T follicular helper cell (primary cell): ENCODE results near the gene IMP4.
"Not testable (repeated sequence)": the region's sequence is repeated elsewhere in the genome, so short reads cannot be mapped to it uniquely, and the experiment has no call there.

Experiments
- DNase-seq: peaks from one replicate; pipeline ENCODE4 v3.0.0-alpha.2; 2020; ENCODE audit warnings: low read depth
- total RNA-seq, 2 experiments: gene quantifications; one replicate each; lab custom pipeline; 2026; lab: John Stamatoyannopoulos, UW

IMP4 gene, protein sequence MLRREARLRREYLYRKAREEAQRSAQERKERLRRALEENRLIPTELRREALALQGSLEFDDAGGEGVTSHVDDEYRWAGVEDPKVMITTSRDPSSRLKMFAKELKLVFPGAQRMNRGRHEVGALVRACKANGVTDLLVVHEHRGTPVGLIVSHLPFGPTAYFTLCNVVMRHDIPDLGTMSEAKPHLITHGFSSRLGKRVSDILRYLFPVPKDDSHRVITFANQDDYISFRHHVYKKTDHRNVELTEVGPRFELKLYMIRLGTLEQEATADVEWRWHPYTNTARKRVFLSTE
- total RNA-seq: 82.4 to 192 reads per million in 2 experiments

- peak; percentile 95 for DNase-seq
Observed at GRCh38 chr2:130342533-130343275, at the start of gene IMP4. Gene IMP4, plus strand, starts transcription at chr2:130342897. Its CDS starts 36 bp downstream, at chr2:130342933.

DNA sequence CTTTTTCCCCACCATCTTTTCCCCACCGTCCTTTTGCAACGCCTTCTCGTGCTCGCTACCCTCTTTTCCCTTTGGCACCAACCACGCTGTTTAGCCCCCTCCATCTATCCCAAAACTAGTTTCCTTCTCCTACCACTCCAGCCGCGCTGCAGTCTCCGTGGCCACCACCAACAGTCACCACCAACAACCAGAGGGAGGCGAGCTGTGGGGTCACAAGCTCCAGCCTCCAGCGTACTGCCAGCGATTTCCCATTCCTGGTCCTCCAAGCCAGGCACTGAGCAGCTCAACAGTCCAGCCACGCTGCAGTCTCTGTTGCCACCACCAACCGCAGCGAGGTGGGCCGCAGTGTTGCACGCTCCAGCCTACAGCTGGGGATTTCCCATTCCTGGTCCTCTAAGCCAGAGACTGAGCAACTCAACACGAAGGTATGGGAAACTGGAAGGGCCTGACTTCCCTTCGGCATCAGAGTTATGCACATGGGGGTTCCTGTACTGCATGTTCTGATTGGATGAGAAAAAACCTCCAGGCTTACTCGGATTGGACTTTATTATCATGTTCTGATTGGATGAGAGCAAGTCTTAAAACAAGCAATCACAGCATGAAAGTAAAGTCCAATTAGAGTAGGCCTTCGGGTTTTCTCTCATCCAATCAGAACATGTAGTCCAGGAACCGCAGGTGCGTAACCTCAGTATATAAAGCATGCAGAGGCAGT lies 42.3 kb upstream of the IMP4 start:
- no peak for DNase-seq

- no peak for DNase-seq
Observed at GRCh38 chr2:130300970-130301348, 41.7 kb upstream of the IMP4 start.

GRCh38 chr2:130302164-130302886 lies 40.4 kb upstream of the IMP4 start:
- no peak for DNase-seq

DNA sequence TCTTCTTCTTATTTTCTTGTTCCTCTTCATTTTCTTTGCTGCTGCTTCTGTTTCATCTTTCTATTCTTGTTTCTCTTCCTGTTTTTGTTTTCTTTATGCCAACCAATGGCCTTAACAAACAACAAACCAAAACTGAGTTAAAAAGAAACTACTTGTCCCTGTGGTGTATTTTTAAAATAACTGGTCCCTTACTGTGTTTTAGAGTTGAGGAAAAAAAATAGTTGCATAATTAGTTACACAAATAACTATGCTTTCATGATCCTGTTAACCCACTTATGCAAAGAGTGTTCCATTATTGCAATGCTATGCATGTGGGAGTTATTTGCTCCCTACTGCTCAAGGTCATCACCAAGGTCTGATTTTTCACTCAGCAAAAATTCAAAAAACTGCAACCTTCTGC lies 39.5 kb upstream of the IMP4 start:
- DNase-seq: no peak

- no peak for DNase-seq
Observed at GRCh38 chr2:130304726-130305125, 38.0 kb upstream of the IMP4 start.

- DNase-seq: no peak
Observed at GRCh38 chr2:130307850-130308249, 34.8 kb upstream of the IMP4 start.

DNA sequence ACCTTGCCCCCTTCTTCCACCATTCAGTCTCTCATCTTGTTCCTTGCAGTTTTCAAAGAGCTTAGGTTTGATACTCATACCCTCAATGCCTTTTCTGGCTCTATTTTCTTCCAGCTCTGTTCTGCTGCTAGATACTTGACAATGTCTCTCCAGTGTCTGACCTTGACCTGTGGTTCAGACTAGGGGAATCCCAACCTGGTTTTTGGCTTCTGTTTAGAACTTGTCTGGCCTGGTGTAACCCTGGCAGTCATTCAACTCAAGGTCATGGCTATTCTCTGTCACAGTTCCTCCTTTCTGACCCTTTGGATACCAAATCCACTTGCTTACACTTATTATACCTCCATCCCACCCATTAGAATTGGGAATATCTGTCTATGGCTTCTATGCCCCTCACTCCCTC lies 31.8 kb upstream of the IMP4 start:
- DNase-seq: no peak

- DNase-seq: no peak
Observed at GRCh38 chr2:130313812-130314334, 28.8 kb upstream of the IMP4 start.

DNA sequence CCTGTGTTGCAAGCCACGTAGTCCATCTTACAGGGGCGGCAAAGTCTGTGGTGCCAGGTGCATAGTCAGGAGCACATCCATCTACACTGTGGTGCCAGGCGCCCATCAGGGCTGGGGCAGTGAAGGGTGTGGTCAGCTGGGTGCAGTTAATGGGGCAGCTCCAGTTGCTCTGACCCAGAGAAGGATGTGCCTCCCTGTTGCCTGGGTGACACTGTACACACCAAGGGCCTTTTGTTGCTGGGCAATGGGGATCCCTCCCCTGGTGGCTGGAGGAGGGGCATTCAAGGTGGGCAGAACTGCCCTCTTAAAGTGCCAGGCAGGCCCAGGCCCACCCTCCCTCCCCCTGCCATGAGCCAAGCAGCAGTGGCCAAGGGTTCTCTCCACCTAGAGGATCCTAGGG lies 28.3 kb upstream of the IMP4 start:
- no peak for DNase-seq

- no peak for DNase-seq
Observed at GRCh38 chr2:130316596-130316995, 26.1 kb upstream of the IMP4 start.

- DNase-seq: no peak
Observed at GRCh38 chr2:130318906-130319305, 23.8 kb upstream of the IMP4 start.

GRCh38 chr2:130319536-130319935 lies 23.2 kb upstream of the IMP4 start:
- no peak for DNase-seq

DNA sequence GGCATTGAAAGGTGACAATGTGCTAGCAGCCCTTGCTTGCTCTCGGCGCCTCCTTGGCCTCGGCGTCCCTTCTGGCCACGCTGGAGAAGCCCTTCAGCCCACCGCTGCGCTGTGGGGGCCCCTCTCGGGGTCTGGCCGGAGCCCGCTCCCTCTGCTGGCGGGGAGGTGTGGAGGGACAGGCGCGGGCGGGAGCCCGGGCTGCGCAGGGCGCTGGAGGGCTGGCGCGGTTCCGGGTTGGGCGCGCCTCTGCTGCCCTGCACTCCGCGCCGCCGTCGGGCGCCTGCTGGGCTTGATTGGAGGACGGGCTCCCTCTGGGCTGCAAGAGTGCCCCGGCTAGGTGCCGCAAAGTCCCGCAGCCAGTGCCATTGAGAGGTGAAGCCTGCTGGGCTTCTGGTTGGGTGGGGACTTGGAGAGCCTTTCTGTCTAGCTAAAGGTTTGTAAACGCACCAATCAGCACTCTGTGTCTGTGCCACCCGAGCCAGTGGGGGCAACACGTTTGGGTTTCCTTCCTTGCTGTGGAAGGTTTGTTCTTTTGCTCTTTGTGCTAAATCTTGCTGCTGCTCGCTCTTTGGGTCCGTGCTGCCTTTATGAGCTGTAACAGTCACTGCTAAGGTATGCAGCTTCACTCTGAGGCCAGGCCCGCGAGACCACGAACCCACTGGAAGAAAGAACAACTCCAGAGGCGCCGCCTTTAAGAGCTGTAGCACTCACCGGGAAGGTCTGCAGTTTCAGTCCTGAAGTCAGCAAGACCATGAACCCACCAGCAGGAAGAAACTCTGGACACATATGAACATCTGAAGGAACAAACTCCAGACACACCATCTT lies 14.8 kb upstream of the IMP4 start:
- no peak for DNase-seq

DNA sequence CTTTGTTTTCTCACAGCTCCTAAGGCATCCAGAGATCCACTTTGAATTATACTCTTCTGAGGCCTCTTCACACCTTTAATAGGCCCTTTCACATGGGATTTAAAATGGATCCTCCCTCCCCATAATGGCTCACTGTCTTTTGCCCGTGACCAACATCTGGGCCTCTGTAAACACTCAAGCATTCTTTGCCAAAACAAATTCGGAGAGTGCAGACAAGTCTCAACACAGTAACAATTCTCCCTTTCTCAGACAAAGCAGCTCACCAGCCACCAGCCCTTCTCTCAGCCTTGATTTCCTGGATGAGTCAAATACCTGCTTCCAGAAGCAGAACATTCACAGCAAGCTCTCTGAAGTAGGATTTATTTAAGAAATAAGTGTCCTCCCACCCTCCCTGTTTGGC lies 14.0 kb upstream of the IMP4 start:
- DNase-seq: no peak

DNA sequence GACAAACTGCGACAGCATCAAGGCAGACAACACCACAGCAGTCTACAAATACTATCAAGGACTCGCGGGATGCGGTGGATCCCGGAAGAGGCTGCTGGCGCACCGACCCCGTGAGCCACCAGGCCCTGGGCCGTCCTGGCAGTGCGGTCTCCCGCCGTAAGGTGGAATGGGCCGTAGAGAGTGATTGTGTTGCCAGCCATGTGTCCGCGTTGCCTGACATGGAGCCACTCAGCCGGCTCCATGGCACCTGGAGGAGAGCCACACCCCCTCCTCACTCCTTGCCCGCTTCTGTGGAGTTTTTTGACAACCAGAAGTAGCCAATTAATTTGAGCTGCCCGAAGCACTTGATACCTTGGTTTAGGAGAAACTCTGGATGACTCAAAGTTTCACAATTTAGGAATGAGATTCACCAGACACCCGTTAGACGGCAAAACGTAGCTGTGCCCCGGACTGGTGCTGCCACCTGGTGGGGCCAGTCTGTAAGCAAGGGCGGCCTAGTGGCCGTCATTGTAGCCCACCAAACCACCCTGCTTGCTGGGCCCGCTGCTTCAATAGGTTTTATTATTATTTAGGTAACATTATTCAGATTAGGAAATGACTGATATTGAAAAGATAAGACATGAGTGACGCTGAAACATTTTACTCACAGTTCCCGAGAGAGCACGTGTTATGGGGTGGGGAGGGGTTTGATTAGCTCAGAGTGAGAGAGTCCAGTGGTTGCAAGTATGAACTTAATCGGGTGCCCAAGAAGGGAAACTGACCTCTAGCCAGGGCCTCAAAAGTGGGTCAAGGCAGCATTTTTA lies 10.2 kb upstream of the IMP4 start:
- DNase-seq: peak; percentile 46

GRCh38 chr2:130333253-130333652 lies 9.4 kb upstream of the IMP4 start:
- DNase-seq: not testable (repeated sequence)

- no peak for DNase-seq
Observed at GRCh38 chr2:130334026-130334425, 8.7 kb upstream of the IMP4 start.

- no peak for DNase-seq
Observed at GRCh38 chr2:130335226-130335625, 7.5 kb upstream of the IMP4 start.
